ENCODE measurements around the gene GALNT4.

The GALNT4 gene

DNA sequence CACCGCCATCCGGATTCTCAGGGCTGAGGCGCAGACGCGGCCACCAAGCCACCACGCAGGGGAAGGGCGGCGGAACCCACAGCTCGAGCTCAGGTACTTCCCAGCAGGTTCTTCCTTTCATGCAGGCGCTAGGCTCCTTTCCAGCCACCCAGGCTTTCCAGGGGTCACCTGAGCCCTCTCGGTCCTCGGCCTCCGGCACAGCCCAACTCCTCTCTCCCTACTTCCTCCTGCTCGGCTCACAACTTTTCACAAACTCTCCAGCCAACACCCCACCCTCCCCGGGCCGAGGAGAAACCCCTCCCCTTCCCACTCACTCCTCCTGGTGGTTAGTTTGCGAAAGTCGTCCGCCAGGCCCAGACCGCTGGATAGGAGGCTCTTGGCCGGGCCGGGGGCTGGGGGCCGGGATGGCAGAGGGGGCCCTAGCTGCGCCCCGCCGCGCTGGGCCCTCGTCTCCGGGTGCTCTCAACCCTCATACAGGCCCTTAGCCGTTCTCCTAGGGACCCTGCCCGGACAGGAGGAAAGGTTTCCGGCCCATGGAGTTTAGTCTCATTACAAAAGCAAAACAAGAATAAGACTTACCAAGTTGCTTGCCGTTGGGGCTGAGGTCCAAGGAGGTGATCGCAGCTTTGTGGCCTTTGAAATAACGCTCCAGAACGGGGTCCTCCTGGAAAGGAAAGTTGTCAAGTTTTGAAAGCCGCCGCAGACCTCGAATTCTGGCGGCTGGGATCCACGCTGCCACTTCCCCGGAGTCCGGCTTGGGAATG lies at the start of gene GALNT4:
Gene GALNT4, minus strand, starts transcription at position 256 of the 764 bp plus-strand sequence. Its CDS starts 247 bp downstream, at position 9.
- peak; percentile 79 for DNase-seq

DNA sequence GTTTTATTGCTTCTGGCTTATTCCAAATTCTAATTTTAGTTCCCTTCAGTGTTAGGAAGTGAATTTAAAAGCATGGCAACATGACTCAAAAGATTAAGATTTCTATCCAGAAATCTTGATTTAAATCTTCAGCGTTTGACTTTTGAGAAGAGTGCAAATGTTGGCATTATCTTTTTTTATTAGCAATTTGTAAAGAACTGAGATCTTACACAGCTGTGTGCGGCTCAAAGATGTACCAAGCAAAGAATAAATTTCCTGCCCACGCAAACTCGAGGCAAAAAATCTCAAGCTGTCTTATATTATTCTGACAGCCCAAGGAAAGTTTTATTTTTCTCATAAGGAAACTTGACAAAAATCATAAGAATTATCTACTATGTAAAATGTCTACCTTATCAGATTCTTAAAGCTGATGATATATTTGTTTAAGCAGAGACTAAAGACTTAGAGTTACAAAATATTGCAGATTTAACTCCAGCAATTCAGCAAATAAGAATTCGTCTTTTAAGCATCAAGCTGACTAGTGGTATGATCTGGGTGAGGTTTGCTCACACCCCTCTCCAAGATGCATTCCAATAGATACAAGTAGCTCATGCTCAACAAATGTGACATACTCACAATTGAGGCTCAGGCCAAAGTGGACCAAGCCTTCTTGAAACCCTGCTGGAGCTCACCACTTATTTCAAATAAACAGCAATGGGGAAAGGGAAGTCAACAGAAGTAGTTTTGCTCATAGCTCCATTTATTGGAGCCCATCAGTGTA lies 48.6 kb upstream of the GALNT4 start:
- DNase-seq, result no peak

DNA sequence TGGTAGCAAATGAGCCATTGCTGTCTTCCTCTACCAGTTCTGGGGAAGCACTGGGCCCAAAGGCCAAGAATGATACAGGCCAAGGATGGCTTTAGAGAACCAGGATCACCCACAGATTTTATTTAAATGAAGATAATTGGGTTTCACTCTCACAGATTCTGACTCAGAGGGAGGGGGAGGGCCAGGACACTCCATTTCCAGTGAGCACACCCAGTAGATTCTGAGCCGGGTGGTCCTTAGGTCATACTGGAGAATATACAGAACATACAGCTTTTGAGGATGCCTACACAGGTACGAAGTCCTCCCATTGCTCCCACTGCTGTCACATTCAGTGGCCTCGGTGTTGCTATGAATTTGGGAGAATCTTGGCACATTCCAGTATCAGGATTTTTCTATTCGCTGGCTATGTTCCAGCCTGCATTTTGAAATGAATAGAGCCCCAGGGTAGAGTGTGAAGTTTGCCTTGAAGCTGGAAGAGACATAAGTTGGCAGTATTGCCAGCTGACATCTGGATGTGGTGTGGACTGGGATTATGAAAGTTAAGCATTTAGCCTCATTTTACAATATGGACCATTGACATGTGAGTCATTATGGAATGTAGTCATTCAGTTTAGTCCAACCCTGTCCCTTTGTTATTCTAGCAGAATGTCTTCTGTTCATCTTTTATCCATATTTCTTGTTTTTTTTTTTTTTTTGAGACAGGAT lies 47.0 kb upstream of the GALNT4 start:
- DNase-seq, result no peak

DNA sequence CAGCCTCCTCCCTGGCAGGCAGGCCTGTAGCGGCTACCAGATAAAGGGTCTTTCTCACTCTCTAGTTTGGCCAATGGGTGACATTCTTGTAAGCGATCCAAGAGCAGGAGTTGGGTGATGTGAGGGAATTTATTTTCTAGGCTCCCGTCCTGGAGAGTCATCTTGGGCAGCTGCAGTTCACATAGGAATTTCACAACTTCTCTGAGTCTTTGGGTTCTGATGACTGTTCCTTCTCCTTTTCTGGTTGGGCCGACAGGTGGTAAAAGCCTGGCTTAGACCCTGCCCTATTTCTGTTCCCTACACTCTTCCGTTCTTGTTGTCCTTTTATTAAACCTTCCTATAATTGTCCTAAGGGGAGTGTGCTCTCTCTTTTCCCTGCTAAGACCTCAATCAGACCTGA lies 43.9 kb upstream of the GALNT4 start:
- no peak for DNase-seq

DNA sequence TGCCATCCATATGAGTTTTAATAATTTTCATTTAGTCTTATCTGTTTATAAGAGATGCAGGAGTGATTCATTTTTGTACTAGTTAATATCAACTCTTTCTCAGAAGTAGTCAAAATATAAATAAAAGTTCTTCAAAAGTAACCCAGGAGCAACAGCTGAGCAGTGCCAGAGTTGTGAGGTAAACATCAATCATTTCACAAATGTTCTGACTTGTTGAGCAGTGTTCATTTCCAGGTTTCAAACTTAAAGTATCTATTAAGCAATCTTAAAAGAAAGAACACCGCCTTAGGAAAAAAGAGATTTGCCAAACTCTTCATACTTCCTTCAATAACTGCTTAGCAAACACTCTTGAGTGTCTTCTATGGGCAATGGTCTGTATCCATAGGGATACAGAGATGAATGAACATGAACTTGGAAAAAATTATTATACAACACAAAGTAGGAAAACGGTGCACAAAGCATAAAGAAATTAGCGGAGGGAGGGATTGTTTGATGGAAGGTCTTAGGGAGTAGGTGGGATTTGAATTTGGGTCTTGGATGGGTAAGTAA lies 43.2 kb upstream of the GALNT4 start:
- DNase-seq, result no peak

DNA sequence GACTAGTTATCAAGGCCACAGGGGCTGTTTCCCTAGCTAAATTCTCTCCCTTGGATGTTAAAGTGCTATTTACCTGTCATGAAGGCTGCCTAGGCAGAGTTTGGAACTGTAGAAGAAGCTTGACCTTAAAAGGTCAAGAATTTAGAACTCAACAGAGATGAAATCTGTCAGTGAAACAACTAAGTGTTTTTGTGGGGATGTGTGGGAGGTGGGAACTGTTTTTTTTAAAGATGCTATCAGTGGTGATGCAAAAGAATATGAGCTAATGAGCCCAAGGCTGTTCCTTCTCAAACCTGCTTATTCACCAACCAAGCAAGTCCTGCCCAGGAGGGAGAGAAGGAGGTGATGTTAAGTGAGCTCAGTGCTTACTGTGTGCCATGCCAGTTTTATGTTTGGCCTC lies 42.0 kb upstream of the GALNT4 start:
- no peak for DNase-seq

DNA sequence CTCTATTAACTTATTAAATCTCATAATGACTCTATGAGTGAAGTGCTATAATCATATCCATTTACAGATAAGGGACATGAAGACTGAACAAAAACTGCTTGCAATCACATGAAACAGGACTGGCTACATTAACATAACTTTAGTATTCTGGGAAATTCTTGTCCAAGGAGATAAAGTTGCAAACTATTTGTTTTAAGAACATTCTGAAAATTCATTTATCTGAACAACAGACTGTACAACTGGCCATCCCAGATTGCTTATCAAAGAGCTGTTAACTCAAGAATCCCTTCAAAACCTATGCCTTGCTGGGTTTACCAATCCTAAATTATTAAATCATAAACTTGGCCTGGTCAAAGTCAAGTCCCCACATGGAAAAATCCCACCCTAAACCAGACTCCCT lies 40.4 kb upstream of the GALNT4 start:
- no peak for DNase-seq

DNA sequence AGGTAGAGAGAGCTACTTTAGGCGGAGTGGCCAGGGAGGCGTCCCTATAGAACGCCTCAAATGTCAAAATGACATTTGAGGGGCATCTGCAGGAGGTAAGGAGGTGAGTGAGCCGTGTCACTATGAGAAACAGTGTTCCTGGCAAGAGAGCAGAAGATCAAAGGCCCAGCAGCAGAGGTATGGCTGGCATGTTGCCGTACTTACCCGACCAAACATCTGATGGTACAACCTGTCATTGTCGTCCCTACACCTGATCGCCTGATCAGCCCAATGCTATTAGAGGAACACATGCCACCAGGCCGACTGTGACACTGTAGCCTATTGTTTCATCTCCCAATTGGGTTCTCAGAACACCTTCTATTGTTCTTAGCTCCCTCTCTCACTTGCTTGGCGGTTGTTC lies 35.2 kb upstream of the GALNT4 start:
- DNase-seq, result no peak

DNA sequence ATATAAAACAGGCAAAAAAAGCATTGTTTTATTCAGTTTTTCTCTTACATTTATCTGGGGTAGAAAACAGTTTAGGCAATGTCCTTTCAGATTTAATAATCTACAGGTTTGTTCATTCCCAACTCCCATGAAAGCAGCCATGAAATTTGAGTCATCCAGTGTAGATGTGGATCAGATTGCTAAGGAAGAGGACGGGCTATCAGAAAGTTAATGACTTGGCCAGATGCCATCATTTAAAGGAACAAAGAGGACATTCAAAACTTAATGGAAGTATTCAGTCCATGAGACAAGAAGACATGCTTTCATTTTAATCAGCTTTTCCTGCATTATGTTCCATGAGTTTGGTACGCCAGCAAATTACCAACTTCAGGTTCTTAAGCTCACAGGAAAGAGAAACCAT lies 32.4 kb upstream of the GALNT4 start:
- DNase-seq, result no peak

DNA sequence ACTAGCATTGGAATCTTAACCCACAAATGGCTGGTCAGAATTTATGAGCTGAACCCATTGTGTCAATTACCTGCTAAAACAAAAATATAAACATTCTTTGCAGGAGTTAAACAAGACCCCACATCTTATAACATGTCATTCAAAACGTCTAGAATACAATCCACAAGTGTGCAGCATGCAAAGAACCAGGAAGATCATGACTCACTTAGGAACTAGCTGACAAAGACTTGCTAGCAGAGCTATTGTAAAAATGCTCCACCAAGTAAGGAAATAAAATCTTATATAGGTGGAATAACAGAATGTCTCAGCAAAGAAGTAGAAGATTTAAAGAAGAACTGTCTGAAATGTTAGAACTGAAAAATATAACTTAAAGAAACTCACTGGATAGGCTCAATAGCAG lies 27.8 kb upstream of the GALNT4 start:
- no peak for DNase-seq

DNA sequence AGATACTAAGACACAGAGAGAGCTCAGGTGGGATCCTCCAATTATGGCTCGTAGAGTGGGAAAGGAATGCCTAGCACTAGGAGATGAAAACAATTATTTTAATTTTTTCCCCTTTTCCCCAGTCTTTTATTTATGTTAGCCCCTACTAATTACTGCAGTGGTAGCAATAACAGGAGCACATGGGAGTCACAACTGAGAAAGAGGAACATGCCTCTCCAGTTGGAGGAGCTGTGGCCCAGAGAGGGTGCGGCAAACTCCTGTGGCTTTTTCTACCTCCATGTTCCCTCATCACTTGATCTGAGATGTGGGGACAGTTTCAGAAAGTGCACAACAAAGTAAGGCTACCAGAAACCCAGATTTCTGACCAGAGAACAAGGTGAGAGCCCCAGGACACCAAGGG lies 27.2 kb upstream of the GALNT4 start:
- no peak for DNase-seq

DNA sequence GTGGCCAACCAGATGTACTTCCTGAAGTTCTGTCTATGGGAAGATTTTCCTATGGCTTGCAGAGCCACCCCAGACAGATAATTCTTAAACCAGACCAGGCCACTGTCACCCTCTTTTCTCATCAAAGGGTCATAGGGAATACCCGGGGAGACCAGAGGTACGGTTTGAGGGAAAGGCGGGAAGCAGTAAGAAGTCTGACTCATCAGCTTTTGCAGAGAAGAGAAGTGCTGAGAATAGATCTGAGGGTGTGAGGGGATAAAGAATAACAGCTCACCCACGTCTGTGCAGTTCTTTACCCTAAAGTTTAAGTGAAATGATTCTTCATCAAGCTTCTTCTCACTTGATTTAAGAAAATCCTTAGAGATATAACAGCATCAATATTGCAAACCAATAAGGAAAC lies 22.5 kb upstream of the GALNT4 start:
- DNase-seq, result no peak

DNA sequence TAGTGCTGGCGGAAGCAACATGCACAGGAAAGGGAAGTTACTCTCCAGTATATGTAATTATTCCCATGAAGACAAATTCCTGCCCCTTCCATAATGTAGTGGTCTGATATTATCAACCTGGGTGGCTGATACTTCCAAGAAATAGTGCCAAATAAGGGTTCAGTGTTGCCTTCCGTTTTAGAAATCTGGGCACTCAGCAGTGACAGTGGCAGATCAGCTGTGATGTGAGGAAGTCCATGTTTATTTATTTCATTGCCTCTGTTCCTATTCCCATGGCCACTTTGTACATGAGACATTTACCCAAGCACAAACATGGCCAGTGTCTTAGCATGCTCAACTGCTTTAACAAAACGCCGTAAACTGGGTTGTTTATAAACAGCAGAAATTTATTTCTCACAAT lies 21.6 kb upstream of the GALNT4 start:
- no peak for DNase-seq

DNA sequence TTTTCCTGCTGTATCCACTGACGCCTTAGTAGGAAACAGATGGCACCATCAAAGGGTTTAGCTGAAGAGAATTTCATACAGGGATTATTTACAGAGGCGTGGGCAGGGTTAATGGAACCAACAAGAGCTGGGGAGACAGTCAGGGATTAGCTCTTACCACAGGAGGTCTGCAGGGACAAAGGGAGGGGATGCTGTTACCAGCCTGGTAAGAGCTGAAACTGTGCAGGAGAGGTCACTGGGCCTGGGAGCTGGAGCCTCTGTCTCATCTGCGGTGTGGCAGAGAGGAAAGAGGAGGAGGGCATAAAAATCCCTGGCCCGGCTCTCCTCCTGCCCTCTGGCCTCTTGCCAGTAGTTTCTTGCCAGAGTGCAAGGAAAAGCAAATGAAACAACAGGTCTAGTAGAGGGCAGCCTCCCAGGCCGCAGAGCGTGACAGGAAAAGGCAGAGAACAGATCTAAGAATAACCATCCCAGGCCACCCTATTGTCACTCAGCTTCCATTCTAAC lies 20.1 kb upstream of the GALNT4 start:
- DNase-seq, result no peak

DNA sequence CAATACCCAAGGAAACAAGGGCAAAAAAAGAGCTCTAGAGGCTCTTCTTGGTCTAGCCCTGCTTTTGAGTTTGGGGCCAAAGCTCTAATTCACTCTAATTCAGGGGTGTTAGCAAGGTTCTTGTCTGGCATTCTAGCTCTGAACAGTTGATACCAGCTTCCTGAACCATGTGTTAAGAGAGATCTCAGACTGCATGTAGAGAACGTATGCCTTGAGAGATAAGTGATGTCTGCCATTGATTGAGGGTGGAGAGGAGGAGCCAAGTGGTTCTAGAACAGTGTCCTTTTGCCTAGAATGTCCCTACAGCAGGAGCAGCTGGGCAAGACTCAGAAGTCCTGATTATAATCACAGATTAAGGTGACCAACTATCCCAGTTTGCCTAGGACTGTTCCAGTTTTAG lies 19.4 kb upstream of the GALNT4 start:
- no peak for DNase-seq

DNA sequence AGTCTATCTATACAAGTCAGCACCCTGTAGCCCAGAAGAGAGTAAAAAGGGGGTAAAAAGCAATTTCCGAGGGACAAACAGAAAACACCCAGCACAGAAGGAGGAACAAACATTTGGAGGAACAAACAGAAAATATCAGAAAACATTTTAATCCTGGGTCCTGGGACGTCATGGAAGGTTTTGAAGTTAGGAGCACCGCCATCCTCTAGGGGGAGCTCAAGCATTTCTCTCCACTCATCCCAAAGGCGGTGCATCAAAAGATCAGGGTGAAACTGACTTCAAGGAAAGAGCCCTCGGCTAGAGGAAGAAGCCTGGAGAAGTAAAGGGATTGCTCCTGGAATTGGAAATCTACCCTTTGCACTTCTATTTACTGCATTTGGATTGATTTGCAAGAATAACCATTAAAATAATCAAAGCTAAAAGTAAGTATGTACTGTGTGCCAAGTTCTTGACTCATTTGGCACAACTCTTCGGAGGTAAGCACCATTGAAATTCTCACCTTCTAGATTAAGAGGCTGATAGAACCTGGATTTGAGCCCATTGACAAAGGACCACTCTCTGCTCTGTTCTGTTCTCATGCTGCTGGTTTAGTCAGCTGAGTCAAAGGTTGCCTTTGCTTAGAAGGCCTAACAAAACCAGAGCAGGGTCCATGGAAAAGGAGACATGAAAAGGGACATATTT lies 18.5 kb upstream of the GALNT4 start:
- DNase-seq, result peak; percentile 61

DNA sequence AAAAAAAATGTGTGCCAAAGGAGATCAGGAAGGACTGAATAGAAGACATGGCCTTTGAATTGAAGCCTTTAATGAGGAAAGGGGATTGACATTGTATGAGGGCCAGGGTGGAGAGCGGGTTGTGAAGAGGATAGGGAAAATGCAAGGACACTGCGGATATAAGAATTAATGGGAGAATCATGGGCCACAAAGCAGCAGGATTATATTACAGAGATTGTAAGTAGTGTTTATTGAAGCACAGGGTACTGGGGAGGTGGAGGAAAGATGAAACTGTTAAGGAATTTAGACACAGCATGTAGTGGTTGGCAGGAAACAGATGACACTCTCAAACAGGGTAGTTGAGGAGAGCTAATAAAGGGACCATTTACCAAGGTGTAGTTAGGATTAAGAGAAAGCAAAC lies 17.6 kb upstream of the GALNT4 start:
- no peak for DNase-seq

DNA sequence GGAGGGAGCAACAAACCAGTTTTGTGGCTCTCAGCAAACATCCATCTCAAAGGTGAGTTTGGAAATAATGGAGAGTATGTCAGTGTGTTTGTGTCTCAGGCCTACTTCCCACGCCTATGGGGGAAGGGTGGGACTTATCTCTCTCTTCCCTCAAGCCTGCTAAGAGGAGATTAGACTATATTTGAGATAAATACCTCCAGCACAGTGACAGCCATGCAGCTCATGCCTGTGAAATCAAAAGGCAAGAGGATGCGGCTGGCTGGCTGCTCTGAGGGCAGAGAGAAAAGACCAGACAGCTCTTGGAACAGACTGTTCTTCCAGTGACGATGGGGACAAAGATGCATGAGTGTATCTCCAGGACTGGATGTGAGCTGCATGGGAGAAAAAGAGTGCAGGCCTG lies 16.0 kb upstream of the GALNT4 start:
- no peak for DNase-seq

DNA sequence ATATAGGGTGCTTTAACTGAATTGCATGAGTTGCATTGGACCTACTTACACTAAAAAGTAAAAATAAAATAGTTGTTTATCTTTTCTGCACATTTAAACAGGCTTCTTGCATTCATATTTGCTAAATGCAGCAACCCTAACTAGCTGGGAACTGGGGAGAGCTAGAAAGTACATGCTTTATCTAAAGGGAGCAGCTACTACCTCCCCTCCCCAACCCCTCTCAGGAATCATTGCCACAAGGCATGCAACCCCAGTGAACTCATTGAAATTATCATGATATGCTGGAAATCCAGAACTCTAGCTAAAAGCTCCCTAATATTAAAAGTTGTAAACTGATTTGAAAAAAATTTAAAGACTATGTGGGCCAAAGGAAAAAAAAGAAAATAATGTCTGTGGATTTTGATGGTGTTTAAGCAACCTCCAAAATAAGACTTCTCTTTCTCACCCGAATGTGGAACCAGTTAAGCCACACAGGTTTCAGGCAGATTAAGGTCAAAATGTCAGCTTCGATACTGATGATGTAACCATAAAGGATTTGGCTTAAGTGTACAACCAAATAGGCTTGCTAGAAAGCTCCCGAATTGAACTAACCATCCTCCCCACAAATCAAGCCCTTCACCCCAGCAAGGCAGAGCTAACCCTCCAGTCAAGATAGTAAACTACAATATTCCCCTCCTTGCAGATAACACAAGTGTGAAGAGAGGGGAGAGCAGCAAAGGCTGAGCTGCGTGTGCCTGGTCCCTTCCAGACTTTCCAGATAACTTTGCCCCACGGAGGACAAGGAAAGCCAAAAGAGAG lies 15.0 kb upstream of the GALNT4 start:
- no peak for DNase-seq

DNA sequence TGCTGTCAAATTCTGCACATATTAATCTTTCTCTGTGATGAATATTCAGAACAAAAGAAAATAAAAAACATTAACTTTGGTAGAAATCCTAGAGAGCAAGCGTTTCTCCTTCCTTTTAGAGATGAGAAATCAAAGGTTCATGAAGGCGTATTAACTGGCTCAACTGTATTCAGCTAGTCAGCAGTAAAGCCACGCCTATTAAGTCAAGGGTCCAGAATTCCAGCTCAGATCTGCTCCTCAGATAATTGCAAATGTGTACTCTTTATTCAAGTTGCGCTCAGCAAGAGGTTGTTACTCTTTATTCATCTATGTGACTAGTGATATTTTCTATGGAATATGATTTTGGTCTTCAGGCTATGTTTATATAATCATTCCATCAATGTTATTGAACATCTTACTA lies 14.3 kb upstream of the GALNT4 start:
- DNase-seq, result no peak

DNA sequence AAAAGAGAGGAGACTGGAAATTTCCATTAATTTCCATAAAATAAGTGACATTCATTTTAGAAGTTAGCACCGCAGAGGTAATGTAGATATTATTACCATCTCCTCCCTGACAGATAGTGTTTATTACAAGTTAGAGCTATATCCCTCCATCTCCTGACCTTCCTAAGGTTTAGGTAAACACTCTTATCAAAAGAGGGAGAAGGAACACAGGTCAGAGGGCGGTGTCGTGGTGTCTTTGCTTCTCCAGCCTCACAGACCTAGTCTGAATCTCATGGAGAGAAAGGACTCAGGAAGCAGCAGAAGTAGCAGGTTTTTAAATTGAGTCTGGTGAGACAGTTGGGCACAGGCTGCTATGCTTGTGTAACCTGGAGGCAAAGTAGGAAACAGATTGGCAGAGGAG lies 12.8 kb upstream of the GALNT4 start:
- DNase-seq, result no peak

DNA sequence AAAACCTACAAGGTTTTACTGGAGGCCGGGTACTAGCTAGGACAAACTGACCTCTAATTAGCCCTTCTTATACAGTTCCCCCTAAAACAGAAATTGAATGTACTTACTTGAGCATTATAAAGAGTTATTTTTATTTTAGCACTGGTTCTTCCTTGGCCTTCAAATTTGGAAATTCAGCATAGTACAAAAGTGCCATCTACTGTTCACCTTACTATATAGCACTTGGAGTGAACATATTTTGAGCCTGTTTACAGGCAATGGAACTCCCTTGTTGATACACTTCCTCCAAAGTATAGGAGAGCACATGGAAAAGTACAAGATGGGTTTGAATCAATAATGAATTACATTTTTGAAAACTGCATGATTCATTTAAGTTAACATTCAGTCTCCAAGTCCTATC lies 5.1 kb upstream of the GALNT4 start:
- no peak for DNase-seq

All from amniotic stem cell (primary cell).